OCI-LY7 (cell line): ENCODE data around the gene PROSER1.

Experiments
- EZH2phosphoT487 ChIP-seq: fragments of 200-600 bp; sonication (generic); IDR thresholded peaks from 2 replicates; pipeline ENCODE4 v1.6.1; 2018; ENCODE audit warnings: low read depth, borderline replicate concordance, mild to moderate bottlenecking, mixed run types, antibody characterized with exemption, low read length, moderate library complexity, mixed read lengths
- TF ChIP-seq, protein P1 (sequence below): fragments of 200-600 bp; sonication (generic); conservative IDR thresholded peaks from 2 replicates; pipeline ENCODE4 v1.5.1; 2014; ENCODE audit warnings: mild to moderate bottlenecking, antibody characterized with exemption, low read length, moderate library complexity, mixed read lengths

- TF ChIP-seq, protein P1, sequence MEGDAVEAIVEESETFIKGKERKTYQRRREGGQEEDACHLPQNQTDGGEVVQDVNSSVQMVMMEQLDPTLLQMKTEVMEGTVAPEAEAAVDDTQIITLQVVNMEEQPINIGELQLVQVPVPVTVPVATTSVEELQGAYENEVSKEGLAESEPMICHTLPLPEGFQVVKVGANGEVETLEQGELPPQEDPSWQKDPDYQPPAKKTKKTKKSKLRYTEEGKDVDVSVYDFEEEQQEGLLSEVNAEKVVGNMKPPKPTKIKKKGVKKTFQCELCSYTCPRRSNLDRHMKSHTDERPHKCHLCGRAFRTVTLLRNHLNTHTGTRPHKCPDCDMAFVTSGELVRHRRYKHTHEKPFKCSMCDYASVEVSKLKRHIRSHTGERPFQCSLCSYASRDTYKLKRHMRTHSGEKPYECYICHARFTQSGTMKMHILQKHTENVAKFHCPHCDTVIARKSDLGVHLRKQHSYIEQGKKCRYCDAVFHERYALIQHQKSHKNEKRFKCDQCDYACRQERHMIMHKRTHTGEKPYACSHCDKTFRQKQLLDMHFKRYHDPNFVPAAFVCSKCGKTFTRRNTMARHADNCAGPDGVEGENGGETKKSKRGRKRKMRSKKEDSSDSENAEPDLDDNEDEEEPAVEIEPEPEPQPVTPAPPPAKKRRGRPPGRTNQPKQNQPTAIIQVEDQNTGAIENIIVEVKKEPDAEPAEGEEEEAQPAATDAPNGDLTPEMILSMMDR: no peak
- no peak for TF ChIP-seq EZH2phosphoT487
Observed at GRCh38 chr13:39034085-39034484, 3.8 kb downstream of the PROSER1 start.
